ENCODE measurements around the gene TMEM147. TPM values are rescaled to one million over a fixed set of nuclear protein-coding genes. Genes with fewer than 3 reads are reported as not detected.

The TMEM147 gene
- total and polyA plus RNA-seq, 2 of the 4 experiments (the other 2 are of a cell fraction) = 67.6 to 108 TPM

- Histone ChIP-seq H3K56ac (ENCODE audit: extremely low read depth, insufficient read depth, low read length) (no peak overlapping the region), H2BK120ac (ENCODE audit: low read depth, low read length) (no peak overlapping the region), H2BK20ac (ENCODE audit: low read depth, low read length) (no peak overlapping the region), H3K9ac (ENCODE audit: low read depth, low read length) (no peak overlapping the region), H3K4me3 (ENCODE audit: insufficient read depth, low read depth, low read length) (no peak overlapping the region), H3K36me3 (ENCODE audit: control insufficient read depth, insufficient read depth, low read length) (peaks cover 2% of the 10 kb centered on the region; the same call in 1 of the 2 replicates), H3K9me1 (ENCODE audit: insufficient read depth, low read length) (0 out of 2 replicates have a peak, but pooled peaks cover 3% of the 10 kb centered on the region), H2AFZ (replicated peaks; ENCODE audit: low read length, poor library complexity) (no peak overlapping the region), H3K4me2 (ENCODE audit: low read depth, low read length) (no peak overlapping the region), H3K27me3 (ENCODE audit: control insufficient read depth, insufficient read depth, low read length) (peaks cover 22% of the 10 kb centered on the region), H3K27ac (ENCODE audit: insufficient read depth, low read length) (no peak overlapping the region), H4K91ac (ENCODE audit: insufficient read depth, low read depth, low read length) (no peak overlapping the region), H3K79me1 (ENCODE audit: low read depth in 1 of 2, low read length in 2 of 2) (peaks cover 2 to 6% of the 10 kb centered on the region in 2 experiments; a peak in 2 of 4 replicates), H3K9me3 (ENCODE audit: control insufficient read depth, insufficient read depth, low read length) (no peaks in the 10 kb centered on the region), H3K18ac (ENCODE audit: low read depth, low read length) (no peak overlapping the region), H3K4ac (ENCODE audit: low read depth, low read length) (no peak overlapping the region), H4K8ac (ENCODE audit: low read depth in 2 of 2, low read length in 2 of 2) (no peak overlapping the region), H2BK5ac (ENCODE audit: low read depth, low read length, poor library complexity, severe bottlenecking) (no peak overlapping the region), H3K23ac (ENCODE audit: low read depth, low read length) (no peak overlapping the region), H2AK5ac (ENCODE audit: low read depth, low read length) (no peak overlapping the region), H3K4me1 (ENCODE audit: control insufficient read depth, insufficient read depth, low read length) (no peaks in the 10 kb centered on the region), H4K20me1 (ENCODE audit: insufficient read depth, low read length) (0 out of 2 replicates have a peak, but pooled peaks cover 7% of the 10 kb centered on the region), H4K5ac (ENCODE audit: low read depth, low read length) (no peak overlapping the region), H2BK15ac (ENCODE audit: low read depth, low read length) (no peak overlapping the region), H3K14ac (replicated peaks; ENCODE audit: low read depth, low read length) (no peak overlapping the region), H2AK9ac (replicated peaks; ENCODE audit: low read depth, low read length, poor library complexity) (no peak overlapping the region)
- no peak for ATAC-seq (ENCODE audit: low read depth)
- 60% methylated on average over 3 of the region's 14 CpGs; no CpG with 5 or more reads in 1 of the 2 experiments for WGBS, 2 experiments (ENCODE audit: extremely low coverage in 2 of 2, insufficient read length in 1 of 2)
- BruUV-seq (replicated peaks) = no TSS peak
- POLR2A ChIA-PET (ENCODE audit: unreplicated experiment) = no interaction called here
- no peak for DNase-seq
- intact Hi-C loops (cut with micrococcal nuclease) (no loop called here), in situ Hi-C loops (cut with MboI; ENCODE audit: low sequenced_read_pairs) (no loop called here), dilution Hi-C loops (cut with HindIII; ENCODE audit: low sequenced_read_pairs, unreplicated experiment) (no loop called here)
- TF ChIP-seq ELK1 (IDR thresholded peaks at IDR 0.05; ENCODE audit: borderline replicate concordance, low read depth, low read length) (no peak), MAFK (IDR thresholded peaks at IDR 0.05; ENCODE audit: low read depth, low read length) (no peak), RFX5 (IDR thresholded peaks at IDR 0.05; ENCODE audit: low read depth, low read length) (no peak), FOS (IDR thresholded peaks at IDR 0.05; ENCODE audit: low read depth, low read length) (no peak), MXI1 (IDR thresholded peaks at IDR 0.05; ENCODE audit: borderline replicate concordance, low read depth, low read length) (no peak), BHLHE40 (IDR thresholded peaks at IDR 0.05; ENCODE audit: low read depth, low read length) (no peak), USF2 (IDR thresholded peaks at IDR 0.05; ENCODE audit: low read depth, low read length) (no peak), POLR2A (IDR thresholded peaks at IDR 0.05; ENCODE audit: low read depth, low read length) (no peak), SMC3 (IDR thresholded peaks at IDR 0.05; ENCODE audit: low read depth, low read length) (no peak), RCOR1 (IDR thresholded peaks at IDR 0.05; ENCODE audit: insufficient replicate concordance, low read length) (no peak), NFE2L2 (IDR thresholded peaks at IDR 0.05; ENCODE audit: low read depth, low read length) (no peak)
- CTCF ChIA-PET = no interaction called here
Measured at GRCh38 chr19:35553385-35554000, 8.1 kb downstream of the TMEM147 start.
